A673 (cell line): ENCODE data around the gene NF1.
"Not testable (repeated sequence)": the region's sequence is repeated elsewhere in the genome, so short reads cannot be mapped to it uniquely, and the experiment has no call there.

Source experiments
- CTCF ChIP-seq: fragments of 300-800, 200-600 bp; sonication (generic); conservative IDR thresholded peaks from 2 replicates; pipeline ENCODE4 v1.5.1; 2017; ENCODE audit warnings: low read depth, mild to moderate bottlenecking, antibody characterized with exemption, low read length, moderate library complexity, mixed read lengths
- EZH2 ChIP-seq: fragments of 200-600 bp; sonication (generic); IDR thresholded peaks from 2 replicates; pipeline ENCODE4 v1.6.1; 2017; ENCODE audit warnings: borderline replicate concordance, low read depth, mild to moderate bottlenecking, mixed read lengths, antibody characterized with exemption, low read length; ENCODE audit not compliant: poor library complexity, severe bottlenecking

GRCh38 chr17:31383488-31383887 is 288.7 kb downstream of the NF1 start:
- not testable (repeated sequence) for TF ChIP-seq CTCF, EZH2
